Loucy (cell line): ENCODE results near the gene MEN1.

Experiments used
- EZH2phosphoT487 ChIP-seq: fragments of 200-600 bp; IDR thresholded peaks from 2 replicates; pipeline ENCODE4 v1.6.1; 2018; ENCODE audit warnings: antibody characterized with exemption, mild to moderate bottlenecking, moderate library complexity, borderline replicate concordance
- TF ChIP-seq, protein P1 (sequence below): fragments of 200-600 bp; sonication (generic); conservative IDR thresholded peaks from 2 replicates; pipeline ENCODE4 v1.5.1; 2014; ENCODE audit warnings: mild to moderate bottlenecking, antibody characterized with exemption, low read length

DNA sequence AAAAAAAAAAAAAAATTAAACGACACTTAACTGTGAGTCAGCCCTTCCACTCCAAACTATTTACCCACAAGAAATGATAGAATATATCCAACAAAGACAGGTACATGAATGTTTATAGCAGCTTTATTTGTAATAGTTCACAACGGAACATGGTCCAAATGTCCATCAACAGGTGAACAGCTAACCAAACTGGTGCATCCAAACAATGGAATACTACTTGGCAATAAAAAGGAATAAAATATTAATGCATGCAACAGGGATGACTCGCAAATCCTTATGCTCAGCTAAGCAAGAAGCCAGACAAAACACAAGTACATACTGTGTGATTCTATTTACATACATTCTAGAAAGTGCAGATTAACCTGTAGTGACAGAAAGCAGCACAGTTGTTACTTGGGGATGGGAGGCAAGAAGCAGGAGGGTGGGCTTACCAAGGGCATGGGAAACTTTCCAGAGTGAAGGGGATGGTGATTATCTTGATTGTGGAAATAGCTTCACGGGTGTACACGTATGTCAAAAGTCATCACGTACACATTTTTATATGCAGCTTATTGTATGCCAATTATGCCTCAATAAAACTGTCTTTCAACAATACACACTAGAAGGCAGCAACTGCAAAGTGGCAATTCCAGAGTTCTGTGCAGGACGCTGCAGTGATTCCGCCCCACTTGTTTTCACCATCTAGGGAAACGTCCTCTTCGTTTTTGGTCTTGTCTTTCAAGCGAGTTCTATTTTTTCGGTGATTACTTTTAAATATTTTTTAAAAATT lies 25.4 kb downstream of the MEN1 start:
- TF ChIP-seq, protein P1, sequence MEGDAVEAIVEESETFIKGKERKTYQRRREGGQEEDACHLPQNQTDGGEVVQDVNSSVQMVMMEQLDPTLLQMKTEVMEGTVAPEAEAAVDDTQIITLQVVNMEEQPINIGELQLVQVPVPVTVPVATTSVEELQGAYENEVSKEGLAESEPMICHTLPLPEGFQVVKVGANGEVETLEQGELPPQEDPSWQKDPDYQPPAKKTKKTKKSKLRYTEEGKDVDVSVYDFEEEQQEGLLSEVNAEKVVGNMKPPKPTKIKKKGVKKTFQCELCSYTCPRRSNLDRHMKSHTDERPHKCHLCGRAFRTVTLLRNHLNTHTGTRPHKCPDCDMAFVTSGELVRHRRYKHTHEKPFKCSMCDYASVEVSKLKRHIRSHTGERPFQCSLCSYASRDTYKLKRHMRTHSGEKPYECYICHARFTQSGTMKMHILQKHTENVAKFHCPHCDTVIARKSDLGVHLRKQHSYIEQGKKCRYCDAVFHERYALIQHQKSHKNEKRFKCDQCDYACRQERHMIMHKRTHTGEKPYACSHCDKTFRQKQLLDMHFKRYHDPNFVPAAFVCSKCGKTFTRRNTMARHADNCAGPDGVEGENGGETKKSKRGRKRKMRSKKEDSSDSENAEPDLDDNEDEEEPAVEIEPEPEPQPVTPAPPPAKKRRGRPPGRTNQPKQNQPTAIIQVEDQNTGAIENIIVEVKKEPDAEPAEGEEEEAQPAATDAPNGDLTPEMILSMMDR, result no peak
- no peak for TF ChIP-seq EZH2phosphoT487
